GM03348 (cell line): ENCODE data around the gene MROH9.
"Not testable (repeated sequence)": the region's sequence is repeated elsewhere in the genome, so short reads cannot be mapped to it uniquely, and the experiment has no call there.

Source experiments
- DNase-seq: peaks from one replicate; pipeline ENCODE4 v3.0.0; 2012; ENCODE audit warnings: low spot score

MROH9 gene, protein sequence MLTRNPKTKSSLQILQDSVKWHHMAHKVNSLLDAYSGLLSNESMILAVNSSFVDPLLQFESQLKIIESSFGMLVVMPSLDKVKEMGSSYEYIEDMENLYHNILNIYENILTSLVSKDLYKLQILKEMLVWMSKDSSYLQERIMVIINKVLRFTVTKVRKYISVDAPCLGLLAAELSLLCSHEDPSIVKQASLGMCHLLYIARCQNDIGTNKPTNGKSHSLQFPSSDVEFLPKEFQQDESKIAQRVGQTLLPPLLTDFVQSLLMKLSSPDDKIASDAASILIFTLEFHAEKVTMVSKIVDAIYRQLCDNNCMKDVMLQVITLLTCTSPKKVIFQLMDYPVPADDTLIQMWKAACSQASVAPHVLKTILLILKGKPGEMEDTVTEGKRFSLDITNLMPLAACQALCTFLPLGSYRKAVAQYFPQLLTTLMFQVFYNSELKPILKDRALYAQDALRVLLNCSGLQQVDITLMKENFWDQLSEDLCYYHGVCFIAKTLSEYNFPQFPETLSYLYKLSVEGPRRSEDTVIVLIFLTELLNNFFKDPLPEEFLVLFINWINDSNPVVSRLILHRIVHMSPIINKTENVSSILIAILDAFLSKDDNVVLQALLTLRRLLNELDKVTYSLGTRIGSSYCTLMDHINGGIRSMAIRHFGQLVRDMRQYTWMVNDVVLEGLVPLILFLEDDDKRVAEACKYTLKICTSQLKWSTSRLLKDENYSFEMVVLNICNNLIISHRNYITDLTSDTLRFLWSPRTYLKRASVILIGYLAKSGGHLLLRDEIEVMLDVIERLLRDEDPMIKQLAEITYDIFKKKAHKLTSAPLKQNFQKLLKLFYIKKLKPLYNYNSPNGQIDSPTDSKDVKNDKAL

DNA sequence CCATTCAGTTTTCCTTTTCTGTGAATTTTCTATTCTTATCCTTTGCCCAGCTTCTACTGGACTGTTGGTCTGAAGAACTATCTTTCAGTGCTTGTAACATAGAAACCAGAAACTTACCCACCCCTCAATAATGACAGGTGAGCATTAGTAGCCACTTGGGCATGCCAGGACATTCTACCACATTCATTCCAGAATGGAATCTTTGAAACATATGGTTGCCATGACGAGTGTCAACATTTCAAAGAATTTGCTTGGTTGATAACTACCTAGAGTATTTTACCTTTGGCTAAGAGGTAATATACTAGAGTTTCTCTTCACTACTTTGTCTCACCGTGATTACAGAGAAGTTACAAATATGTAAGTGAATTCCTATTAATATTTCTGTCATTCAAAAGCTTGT lies at the start of gene MROH9:
Gene MROH9 (plus strand): TSS at position 304 of the 400 bp plus-strand sequence. CDS start 10,023 bp downstream, outside the sequence.
- no peak for DNase-seq

DNA sequence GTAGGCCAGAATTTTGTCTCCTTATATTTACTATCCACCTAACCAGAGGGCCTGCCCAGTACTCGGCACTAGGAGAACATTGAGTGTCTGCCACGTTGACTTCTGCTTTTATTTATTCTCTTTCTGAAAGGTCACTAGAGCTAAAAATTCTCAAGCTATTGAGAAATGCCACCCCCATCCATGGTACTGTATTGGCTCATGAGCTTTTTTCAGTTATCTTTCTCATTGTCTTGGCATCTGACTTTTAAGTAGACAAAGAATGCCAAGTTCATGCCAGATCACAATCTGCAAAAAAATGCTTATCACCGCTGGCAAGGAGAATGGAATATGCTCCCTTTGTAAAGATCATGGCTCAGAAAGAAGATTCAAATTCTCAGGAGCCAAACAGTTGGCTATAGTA lies 49.8 kb upstream of the MROH9 start:
- no peak for DNase-seq

DNA sequence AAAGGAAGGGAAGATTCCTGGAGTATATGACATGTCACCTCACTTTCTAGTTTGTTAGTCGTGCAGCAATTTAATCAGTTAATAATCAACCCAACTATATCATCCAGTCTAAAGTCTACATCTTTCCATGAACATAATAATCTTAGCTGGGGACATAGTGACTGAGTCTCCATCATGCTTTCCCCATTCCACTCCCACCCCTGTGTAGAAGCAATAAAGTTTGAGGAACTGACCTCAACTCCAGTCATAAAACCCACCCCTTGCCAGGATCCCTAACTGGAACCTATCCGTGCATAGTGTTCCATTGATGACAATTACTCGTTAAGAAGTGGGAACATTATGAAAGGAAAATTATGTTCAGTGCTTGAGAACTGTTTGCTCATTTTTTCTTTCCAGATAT lies 48.9 kb upstream of the MROH9 start:
- DNase-seq: no peak

DNA sequence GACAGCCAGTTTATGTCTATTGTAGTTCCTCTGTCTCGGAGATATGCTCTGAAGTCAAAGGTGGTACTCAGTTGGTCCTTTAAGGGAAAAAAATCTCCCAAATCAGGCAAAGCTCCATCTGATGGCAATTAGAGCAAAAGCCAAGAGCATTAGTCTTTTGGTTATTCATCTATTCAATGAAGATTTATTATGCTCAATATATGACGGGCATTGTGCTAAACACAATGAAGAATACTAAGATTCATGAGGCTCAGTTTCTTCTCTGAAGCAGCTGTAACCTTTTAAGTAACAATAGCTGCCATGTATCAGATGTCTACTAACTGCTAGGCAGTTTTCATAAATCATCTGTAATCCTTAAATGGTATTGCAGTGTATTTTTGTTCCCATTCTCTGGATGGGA lies 47.6 kb upstream of the MROH9 start:
- DNase-seq: no peak

DNA sequence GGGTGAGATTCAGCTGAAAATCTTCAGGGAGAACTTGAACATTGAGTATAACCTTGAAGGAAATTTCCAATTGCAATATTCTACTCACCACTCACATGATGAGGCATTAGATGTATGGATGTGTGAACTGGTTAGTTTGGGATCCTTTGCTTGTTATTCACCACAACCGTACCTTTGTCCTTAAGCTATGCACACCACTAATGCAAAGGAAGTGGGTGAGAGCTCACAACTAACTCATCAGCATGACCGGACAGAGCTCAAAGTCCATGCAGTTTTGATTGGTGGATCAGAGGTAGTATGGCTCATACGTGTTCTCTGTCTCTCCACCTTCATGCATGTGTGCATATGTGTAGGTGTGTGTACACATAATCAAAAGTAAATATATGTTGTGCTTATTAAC lies 43.5 kb upstream of the MROH9 start:
- DNase-seq: no peak

DNA sequence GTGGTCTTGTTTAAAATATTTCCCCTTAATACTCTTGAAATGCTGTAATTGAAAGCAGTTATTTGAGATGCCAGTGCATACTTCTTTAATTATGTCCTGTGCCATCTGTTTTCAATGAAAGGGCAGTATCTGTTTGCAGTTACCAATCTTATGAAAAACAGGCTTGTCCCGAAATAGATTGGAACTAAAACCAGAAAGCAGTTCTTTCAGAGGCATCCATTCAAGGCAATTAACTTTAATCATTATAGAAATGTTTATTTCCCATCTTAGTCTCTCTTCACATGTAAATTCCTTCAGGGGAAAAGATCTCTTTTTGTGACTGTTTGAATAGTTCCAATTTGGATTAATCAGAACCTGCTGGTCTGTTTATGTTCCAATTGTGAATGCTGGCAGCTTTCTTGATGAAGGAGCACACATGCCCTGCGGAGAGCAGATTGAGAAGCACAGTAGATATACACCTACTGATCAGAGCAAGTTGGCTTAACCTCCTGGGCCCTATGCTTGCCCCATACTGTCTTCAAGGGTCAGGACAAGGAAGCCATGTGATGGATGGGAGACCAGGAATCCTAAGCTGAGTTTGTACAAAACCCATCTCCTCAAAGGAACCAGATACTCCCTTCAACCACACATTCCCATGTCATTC lies 41.6 kb upstream of the MROH9 start:
- DNase-seq: peak; percentile 25

DNA sequence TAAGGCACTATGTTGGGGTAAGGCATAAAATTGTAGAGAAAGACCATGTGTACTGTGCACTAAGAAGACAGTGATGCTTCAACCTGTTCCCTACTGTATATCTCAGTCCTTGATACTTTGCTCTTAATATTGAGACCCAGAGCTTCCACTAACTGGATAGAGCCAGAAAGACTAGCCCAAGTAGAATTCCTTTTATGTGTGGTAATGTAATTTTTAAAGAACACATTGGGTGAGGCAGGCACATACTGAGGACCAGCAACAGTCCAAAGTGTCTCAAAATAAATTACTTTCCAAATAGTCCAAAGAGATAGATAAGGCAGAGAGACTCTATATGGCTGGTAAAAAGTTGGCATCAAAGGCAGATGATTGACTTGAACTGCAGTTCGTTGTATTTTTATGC lies 31.4 kb upstream of the MROH9 start:
- DNase-seq: no peak

DNA sequence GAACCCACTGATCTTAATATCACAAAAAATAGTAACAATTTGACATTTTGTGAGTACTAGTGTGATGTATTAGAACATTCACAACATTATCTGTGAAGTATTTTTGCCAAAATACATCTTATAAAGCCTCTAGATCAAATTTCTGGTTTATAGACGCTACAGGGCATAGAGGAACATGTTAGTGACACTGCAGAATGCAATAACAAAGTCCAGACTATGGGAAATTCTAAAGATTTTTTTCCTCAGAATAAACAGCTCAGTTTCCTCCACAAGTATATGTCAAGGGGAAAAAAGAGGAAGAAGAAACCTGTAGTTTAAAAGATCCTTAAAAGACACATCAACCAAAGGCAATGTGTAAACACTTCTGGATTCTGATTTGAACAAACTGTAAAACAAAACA lies 26.4 kb upstream of the MROH9 start:
- no peak for DNase-seq

DNA sequence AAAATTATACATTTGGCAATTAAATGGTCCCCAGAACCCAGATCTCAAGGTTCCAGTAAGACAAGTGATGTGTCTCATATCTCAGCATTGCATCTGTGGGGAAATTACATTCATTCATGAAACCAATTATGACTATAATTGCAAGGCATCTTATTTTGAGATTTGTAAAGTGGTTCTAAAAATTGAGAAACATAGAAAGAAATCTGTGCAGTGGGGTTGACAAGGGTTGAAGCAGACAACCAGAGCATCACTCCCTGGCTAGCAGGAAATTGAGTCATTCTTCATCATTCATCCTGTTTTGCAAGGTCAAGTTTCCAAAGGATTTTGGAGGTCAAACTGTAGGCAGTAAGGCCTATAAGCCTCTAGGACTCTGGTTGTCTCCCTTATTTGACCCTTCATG lies 25.1 kb upstream of the MROH9 start:
- DNase-seq: peak; percentile 68

DNA sequence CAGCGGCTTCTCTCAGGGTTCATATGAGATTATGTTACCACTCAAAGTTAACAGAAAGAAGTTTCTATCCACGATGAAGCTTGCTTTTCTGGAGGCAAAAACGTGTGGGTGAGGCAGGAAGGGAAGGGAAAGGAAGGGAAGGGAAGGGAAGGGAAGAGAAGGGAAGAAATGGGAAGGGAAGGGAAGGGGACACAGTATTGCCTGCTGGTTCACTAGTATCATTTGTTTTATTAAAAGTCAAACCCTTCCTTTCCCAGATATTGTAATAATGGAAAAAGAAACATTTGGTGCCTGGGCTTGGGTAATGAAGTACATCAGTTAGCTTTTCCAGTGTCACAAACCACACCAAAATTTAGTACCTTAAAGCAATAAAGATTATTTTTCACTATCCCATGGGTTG lies 18.0 kb upstream of the MROH9 start:
- no peak for DNase-seq

DNA sequence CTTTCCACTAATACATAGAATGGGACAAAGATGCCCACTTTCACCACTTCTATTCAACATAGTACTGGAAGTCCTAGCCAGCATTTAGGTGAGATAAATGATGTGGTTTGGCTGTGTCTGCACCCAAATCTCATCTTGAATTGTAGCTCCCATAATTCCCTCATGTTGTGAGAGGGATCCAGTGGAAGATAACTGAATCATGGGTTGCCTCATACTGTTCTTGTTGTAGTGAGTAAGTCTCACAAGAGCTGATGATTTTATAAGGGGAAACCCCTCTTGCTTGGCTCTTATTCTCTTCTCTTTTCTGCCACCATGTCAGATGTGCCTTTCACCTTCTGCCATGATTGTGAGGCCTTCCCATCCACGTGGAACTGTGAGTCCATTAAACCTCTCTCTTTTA lies 10.7 kb upstream of the MROH9 start:
- DNase-seq: not testable (repeated sequence)

DNA sequence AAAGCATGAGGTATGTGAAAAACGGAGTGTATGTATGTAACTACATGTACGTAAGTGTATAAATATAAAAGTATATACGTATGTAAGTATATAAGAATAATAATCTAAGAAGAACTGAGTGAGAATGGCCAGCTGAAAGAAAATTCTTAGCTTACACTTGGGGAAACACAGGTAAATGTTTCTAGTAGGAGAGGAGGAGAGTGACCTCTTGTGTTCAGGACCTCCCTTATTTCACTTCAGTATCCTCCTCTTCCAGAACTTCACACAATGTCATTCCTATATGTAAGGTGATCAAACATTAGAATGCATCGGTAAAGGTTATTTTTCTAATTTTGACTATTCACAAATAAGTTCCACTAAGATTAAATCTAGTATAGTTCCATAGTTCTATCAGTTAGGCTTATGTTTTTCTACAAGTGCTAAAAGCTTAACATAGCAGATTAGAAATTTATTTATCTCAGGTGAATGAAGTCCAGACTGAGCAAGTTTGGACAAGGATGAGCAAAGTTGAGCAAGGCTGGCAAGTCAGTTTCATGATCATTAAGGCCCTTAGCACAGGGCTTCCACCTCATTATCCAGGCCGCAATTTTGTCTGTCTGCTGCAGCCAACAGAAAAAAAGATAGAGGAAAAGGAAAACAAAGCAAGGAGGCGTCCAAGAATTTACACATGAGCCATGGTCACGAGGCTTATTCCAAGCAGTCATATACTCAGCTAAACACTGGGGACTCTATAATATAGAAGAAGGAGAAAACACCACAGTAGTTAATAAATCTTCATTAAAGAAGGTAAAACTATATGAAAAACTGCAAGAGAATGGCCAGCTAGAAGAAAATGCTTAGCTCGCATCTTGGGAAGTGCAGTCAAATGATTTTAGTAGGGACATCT lies 7.1 kb upstream of the MROH9 start:
- DNase-seq: peak; percentile 12

DNA sequence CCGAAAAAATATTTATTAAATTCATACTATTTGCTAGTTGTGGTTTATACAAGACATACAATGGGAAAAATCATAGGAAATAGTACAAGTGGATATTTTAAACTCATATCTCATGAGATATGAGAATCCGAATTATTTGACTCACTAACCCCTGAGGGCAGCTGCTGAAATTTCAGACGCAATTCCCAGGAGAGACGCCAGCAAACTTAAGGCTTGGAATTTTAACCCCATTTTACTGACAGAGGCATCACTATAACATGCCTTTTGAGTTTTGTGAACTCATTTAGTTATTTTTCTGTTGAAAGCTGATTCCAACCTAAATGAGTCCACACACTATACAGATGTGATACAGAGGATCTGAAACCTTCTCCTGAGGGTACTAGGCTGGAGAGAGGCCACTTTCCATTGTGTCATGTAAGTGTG lies 5.9 kb upstream of the MROH9 start:
- DNase-seq: peak; percentile 23

DNA sequence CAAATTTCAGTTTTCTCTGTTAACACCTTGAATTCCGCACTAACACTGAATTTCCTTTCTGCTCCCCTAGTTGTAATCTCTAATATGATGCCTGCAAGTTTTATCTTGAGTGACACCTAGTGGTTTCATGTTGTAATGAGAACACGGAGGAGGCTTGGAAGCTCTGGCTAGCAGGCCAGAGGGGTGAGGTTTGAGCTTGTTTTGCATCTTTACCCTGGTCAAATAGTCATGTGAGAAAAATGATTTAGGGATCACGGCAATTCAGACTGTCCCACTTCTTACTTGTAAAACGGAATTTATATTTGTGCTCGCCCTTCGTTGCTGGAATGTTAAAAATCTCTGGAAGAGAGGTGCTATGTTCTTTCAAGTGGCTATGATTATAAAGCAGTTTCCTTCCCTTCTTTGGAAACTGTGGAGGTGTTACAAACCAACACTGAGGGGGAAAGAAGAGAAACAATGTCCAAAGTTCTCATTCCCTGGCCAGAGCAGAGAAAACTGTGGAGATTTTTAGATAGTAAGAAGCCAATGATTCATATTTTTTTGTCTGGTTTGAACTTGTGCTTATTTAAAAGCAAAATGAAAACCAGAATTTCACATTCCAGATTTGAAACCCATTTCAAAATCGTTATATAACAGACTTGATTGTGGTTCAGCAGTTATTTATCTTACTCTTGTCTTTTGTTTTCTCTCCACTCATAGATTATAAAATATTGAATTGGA lies 5.3 kb upstream of the MROH9 start:
- DNase-seq: peak; percentile 78

DNA sequence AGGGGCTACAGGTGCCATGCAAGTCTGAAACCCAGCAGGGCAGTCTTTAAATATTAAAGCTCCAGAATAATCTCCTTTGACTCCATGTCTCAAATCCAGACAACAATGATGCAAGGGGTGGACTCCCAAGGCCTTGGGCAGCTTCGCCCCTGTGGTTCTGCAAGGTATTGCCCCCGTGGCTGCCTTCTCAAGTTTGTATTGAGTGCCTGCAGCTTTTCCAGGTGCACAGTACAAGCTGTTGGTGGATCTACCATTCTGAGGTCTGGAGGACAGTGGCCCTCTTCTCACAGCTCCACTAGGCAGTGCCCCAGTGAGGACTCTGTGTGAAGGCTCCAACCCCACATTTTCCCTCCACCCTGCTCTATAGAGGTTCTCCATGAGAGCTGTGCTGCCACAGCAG lies 3.7 kb upstream of the MROH9 start:
- DNase-seq: no peak

DNA sequence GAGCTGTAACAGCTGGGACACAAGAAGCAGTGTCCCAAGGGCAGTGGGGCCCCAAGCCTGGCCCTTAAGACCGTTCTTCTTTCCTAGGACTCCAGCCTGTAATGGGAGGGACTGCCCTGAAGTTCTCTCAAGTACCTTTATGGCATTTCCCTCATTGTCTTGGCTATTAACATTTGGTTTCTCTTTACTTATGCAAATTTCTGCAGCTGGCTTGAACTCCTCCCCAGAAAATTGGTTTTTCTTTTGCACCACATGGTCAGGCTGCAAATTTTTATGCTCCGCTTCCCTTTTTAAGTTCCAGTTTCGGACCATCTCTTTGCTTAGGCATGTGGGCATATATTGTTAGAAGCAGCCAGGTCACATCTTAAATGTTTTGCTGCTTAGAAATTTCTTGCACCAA lies 3.1 kb upstream of the MROH9 start:
- no peak for DNase-seq

DNA sequence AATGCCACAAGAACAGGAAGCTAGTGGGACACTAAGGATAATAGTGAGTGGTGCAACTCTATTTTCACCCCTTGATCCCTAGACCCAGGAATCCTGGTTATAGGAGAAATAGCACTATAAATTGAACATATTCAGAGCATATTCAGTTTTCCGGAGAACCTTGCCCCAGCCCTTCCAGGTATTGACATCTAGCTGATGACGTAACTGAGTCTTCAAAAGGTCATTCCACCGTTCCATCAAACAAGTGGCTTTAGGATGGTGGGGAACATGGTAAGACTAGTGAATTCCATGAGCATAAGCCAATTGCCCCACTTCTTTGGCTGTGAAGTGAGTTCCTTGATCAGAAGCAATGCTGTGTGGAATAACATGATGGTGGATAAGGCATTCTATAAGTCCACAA lies 2.9 kb downstream of the MROH9 start:
- no peak for DNase-seq

DNA sequence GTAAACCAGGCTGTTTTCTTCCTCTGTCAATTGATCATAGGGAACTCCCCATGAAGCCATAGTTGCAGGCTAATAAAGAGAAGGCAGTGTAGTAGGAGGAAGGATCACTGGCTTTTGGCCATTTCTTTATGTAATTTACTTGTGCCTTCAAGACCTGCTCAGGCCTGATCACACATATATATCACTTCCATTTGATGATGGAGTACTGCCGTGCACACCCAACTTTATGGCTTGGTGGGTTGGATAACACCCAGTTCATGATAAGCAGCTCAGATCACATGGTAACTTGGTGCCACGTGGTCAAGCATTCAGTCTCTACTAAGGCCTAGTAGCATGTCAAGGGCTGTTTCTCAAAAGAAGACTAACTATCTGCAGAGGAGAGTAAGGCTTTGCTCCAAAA lies 4.1 kb downstream of the MROH9 start:
- DNase-seq: no peak

DNA sequence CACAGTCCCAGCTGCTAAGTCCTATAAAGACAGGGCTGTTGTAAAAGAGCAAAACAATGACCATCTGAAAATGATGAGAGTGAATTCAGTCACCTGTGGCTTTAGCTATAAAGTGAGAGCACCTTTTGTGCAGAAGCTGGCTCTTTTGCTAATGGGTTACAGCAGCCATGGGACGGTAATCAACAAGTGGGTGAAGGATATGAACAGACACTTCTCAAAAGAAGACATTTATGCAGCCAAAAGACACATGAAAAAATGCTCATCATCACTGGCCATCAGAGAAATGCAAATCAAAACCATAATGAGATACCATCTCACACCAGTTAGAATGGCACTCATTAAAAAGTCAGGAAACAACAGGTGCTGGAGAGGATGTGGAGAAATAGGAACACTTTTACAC lies 16.4 kb downstream of the MROH9 start:
- DNase-seq: not testable (repeated sequence)

DNA sequence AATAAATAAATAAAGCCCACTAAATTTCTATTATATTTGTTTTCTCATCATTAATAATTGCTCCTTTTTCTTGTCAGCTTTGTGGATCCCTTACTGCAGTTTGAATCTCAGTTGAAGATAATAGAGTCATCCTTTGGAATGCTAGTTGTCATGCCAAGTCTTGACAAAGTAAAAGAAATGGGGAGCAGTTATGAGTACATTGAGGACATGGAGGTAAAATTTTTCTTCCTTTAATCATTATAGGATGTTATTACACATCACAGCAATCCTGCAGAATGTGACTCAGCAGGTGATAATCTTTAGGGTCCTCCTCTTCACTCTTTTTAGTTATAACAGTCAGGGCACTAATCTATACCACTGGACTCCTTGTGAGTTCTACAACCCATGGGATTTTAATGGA lies 24.1 kb downstream of the MROH9 start:
- DNase-seq: peak; percentile 46

DNA sequence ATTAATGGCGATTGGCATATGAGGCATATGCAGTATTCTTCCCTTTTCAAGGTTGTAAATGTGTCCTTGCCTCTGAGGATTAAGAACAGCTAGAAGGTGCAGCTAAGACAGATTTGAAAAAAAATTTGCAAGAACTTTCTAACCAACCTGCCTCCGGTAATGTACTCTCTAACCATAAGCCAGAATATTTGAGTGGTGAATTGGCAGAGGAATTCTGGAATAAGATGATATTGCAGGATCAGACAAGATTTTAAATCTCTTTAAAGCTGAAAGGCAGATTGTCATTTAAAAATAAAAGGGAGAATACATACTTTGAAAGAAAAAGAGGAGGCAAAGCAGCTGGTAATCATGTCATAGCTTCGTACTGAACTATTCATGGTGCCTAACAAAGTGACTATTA lies 29.2 kb downstream of the MROH9 start:
- DNase-seq: no peak
